GM18858 (cell line): ENCODE measurements around the gene TEKT3.

Experiments used
- ATAC-seq: cut with Tn5 transposase; IDR thresholded peaks from one replicate; pipeline ENCODE4 v1.9.1; 2021; ENCODE audit not compliant: unreplicated experiment

The TEKT3 gene

DNA sequence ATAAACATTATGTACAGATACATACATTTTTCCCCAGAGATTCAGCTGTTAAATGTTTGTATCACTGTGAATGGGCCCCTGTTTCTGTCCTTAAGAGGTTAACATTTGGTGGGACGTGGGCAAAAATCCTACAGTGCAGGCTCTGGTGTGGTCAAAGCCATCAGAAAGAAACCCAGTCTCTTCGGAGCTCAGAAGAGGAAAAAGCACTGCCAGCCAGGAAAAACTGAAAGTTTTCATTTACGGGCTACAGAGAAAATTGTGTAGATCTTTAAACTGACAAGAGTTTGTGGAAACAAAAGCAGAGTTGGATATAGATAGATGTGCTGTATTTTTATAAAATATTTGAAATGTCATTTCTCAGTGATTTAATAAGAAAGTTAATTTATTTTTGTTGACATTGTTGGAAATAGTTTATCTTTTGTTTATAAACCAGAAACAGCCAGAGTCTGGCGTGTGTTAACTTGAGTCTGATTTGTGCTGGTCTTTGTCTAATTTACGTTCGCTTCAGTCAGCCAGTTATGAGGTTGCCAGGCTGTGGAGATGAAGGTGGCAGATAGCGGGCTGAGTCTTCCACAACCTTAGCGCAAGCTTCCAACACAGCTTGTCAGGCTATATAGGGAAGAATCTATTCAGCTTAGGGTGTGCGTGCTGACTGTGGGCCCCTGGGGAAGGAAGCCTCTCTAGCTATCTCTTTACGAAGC is 9.5 kb upstream of the TEKT3 start:
- ATAC-seq: no peak

DNA sequence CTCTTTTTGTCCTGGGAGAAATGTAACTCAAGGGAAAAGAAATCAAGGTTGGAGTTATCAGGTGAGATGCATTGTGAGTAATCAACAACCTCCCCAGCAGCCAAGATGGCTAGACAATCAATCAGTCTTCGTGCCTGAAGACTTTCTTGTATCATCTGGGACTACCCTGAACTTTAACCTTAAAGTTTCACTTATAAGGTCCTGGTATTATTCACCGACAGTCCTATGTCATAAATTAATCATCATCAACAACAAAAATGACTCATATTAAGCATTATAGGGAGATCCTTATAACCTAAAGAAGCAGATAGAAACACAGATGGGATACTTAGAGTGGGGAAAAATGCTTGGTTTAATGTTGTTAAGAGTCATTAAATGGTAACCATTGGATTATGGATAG is 7.7 kb upstream of the TEKT3 start:
- no peak for ATAC-seq

DNA sequence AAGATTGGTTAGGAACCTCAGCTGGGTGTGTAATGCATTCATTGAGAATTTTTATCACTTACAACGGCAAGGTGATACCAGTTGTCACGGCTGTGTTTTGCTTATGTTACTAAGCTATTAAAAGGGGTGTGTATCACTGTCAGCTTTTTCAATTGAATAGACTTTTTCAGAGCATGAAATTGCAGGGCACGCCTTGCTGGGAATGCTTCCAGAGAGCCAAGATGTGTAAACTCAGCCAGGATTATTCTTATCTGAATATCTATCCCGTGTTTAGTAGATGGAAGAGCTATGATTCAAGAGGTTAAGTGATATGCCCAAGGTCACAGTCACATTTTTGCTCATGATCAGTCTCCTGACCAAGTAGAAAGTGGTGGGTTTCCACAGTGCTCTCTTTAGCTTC is 6.6 kb upstream of the TEKT3 start:
- ATAC-seq: no peak

DNA sequence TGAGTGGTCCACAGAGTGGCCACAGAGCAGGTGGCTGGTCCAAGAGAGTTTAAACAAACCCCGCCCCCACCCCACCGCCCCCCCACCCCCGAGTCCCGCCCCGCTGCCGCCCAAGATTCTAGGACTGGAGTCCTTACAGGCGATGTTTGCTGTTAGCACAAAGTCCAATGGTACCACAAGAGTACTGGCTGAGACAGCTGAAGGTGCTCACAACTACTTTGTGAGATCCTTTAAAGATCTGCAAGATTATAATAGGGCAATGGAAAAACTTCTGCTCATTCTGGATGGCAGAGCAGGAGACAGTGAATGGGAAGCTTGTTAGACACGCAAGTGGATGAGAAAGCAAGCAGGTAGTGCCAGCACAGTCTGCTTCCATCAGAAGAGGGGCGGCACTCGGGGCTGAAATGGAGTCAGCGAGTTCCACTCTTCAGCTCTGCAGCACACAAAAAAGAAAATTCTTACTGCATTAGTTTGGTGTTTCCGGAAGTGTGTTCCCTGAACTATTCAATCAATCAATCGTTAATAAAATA is 4.7 kb upstream of the TEKT3 start:
- no peak for ATAC-seq

DNA sequence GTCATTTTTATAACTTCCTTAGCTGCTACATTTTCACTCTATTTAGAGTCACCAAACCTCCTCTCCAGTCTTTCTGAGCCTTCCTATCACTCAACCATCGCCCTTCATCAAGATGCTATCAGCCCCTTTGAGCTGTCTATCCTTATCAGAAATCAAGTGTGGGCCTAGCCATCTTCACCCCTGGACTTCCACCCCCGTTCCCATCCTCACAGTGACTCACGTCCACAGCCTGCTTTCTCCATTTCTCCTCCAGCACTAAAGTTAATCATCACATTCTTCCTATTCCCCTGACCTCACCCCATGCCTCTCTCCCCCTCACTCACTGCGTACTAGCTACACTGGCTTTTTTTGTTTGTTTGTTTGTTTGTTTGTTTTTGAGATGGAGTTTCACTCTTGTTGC is 2.4 kb upstream of the TEKT3 start:
- ATAC-seq: no peak

DNA sequence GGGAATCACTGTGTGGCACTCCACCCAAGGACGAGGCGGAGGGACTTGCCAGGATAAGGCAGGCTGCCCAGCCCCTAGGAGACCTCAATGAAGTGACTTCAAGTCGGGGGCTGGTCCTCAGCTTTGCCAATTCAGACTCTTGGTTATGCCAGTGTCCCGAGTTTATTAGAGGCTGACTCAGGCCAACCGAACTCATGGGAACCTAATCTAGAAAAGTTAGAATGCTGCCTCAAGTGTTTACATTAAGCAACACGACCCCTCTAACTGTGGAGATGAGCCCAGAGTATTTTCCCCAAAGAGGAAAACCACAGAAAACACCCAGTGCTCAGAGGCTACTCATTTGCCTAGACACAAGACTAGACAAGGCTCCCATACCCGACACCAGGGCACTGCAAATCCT is 1.1 kb upstream of the TEKT3 start:
- ATAC-seq: no peak

DNA sequence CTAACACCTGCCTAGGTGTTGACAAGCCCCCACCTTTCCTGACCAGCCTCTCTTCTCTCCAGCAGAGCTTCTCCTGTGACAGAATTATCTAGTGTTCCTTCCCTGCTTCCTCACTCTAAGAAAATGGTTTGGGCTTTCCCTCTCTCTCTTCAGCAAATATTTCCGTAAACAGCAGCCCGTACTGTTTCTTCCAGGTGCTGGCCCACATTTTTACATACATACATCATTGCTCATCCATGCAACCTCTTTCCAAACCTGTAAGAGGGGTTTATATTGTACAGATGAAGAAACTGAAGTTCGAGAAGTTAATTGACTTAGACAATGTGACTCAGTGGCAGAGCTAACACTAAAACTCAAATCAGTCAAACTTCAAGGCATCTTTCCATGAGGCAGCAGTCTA is 569 bp upstream of the TEKT3 start:
- no peak for ATAC-seq

DNA sequence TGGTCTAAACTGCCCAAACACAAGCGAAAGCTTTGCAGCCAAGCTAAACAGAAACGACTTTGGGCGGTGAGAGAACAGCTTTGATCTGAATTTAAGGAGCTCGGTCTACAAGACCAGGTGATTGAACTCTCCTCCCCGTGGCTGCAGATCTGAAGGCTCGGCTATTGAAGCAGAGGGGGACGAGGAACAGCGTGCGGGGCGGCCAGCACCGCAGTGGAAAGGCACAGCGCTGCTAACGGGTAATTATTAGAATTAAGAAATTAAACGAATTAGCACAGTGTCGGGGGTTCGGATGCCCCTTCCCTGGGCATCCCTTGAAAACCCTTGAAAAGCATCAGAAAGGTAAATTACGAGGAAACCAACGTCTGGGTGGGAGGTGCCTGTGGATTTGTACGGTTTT is 431 bp downstream of the TEKT3 start:
- no peak for ATAC-seq

DNA sequence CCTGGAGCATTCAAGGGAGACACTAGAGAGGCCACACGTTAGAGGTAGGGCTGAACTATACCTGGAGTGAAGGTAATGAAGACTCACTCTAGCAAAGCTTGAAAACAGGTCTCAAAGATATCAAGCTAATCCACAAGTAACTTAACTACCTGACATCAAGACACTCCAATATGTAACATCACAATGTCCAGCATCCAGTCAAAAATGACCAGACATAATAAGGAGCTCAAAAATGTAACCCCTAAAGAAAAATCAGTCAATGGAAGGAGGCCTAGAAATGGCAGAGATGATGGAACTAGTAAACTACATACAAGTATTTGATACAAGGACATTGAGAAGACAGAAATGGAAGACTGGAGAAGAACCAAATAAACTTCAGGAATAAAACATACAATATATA is 6.0 kb downstream of the TEKT3 start:
- ATAC-seq: no peak

DNA sequence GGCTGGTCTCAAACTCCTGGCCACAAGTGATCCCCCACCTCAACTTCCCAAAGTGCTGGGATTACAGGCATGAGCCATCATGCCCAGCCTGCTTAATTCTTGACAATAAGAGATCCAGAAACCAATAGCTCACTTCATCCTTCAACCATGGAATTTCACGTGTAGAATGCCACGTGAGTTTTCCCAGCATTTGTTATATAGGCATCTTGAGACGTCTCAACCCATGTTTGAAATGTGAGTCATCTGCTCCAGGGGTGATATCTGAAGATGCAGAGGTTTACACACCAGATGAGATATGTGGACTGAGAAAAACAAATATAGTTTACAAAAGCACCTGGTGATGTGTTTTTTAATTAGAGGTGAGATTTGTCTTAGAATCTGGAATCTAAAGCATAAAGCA is 7.1 kb downstream of the TEKT3 start:
- ATAC-seq: no peak

DNA sequence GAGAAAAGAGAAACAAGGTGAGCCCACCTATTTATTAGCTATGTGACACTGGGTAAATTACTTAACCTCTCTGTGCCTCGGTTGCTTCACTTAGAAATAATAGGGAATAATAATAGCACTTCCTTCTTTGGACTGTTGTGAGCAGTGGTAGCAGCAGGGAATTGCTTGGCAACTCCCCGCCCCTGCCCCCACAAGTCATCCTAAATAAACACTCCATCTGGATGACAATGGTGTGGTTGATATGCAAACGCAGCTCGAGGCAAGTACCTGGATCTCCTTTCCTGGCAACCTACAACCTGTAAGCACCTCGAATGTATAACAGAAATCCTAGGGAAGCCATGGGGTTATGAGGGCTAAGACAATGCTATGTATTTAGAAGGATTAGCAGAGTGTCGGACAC is 9.1 kb downstream of the TEKT3 start:
- ATAC-seq: no peak

DNA sequence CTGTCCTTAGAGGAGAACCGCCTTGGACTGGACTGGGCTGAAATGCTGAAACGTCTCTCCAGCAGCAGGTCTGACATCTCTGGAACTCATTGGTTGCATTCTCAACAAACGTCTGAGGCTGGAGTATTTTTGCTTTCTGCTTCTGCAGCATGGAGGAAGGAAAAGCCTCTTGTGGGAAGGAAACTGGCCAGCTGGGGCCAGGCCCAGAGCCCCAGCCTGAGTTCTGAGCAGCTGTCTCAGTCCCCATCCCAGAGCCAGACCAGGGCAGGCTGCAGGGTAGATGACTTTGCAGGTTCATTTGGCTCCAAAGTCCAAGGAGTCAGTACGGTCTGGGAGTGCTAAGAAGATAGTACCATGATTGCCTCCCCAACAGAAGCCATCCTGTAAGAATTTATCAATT is 18.3 kb downstream of the TEKT3 start:
- no peak for ATAC-seq

DNA sequence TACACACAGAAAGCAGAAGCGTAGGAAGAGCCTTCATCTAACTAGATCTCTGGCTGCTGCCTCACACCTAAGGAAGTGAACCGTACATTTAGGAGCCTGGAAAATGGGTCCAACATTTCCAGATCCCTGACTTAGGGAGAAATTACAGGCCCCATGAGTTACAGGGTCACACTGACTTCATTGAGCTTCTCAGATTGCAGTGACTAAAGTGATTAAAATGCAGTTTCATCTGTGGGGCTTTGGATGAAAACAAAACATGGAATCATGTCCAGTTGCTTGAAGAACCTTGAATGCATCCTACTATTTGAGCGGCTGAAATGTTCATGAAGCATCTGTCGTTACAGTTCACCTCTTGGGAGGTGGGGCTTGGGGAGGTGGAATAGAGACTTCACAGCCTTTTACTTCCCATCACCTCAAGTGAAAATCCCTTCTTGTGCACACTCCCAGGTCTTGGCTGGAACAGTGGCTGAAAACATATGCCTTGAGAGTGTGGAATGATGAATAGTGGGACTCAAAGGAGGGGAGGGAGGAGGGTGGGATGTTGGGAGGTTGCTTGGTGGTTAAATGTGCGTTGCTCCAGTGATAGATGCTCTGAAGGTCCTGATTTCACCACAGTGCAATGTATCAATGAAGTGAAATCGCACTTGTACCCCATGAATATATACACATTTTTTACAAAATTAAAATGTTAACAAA is 19.7 kb downstream of the TEKT3 start:
- ATAC-seq: no peak

DNA sequence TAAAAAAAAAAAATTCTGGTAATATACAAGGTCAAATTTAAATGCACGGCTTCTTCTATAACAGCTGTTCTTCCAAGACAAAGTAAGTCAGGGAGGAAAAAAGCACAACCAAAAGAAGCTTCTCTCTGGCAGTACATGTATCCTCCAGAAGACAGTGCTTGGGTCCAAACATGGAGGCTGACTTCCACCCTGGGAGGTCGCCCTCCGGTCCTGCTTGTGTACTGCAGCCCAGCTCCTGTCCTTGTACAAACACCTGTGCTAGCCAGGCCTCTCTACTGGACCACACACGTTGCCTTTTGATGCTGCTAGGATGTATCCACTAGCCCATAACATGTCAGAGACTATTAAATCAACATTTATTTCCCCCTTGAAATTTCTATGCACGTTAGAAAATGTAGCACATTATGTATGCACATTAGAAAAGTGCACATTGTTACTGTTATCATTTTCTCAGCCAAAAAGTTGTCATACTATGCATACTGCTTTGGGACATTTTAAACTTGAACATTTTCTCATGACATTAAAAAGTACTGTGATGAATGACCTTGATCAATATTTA is 21.9 kb downstream of the TEKT3 start:
- no peak for ATAC-seq

DNA sequence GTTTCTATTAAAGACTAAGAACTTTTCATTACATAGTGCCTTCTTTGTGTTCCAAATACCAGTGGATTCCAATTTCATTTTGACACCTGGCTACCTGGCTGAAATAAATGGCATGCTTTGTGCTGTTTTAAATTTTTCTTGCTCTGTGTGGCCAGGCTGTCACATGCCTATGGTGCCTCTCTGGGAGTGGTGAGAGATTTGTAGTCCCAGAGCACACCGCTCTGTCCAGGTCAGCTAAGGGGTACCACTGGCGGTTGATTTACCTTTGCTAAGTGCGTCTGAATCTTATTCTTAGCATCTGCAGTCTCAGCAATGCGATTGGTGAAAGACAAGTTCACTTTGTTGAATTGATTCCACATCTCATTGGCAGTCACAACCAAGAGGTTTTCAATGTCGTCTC is 29.4 kb downstream of the TEKT3 start:
- ATAC-seq: no peak

DNA sequence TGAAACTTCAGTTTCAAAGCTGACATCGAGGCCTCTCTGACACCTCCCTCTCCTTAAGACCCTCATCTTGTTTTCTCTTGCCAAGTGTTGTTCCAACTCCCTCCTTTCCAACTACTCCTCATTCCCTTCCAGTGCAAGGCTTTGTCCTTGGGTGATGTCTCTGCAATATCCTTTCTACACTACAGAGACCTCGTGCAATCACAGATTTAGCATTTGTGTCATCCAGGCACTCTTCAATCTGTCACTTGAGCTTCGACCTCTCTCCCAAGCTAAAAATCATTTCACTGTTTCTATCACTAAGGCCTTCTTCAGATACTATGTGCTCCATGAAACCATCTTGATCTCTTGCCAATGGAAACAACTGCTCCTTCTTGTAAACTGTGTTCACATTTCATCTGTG is 31.6 kb downstream of the TEKT3 start:
- ATAC-seq: no peak

DNA sequence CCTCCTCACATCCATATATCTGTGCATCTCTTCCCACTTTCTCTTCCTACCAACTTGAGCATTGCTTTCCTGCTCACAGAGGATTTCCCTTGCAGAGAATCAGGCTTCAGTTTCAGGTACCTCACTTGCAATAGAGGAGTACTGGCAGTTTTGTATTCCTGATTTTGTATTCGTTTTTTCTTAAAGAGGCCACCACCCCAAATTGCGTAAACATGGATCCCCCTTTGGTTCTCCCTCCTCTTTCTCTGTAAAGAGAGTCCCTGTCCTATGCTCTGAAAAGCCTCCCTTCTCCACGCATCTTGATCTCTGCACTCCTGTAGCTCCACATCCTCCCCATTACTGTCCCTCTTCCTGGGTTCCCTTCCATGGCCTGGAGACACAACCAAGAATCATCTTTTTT is 32.2 kb downstream of the TEKT3 start:
- ATAC-seq: no peak

DNA sequence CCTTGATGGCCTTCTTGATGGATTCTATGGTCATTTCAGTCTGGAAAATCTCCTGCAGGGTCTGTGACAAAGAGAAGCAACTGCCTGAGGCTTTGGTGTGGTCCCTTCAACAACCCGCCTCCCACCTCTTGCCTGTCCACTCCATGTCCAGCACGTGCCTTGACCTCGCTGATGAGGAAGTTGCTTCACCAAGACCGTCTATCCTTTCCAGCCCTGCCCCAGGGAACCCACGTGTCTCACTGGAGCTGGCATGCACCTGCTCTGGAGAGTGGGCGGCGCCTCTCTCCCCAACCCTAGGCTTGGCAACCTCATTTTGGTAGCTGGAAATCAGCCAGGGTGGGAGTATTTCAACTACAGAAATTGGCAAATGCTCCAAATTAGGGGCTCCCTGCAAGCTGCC is 32.6 kb downstream of the TEKT3 start:
- ATAC-seq: no peak

DNA sequence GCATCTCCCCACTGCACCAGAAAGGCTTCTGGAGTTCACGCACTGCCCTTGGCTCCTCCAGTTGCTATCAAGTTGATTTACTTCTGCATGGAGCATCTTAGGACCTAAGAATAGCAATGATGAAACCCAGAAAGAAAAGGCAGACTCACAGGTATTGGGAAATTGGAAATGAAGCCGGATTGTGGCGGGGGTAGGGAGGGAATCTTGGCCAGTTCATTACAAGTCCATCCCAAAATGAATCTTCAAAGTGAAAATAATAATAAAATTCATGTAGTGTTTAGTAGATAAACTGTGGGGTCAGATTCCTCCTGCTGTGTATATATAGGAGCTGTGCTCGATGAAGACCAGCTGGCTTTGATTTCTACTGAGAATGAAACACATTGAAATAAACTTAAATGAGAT is 33.7 kb downstream of the TEKT3 start:
- ATAC-seq: no peak

DNA sequence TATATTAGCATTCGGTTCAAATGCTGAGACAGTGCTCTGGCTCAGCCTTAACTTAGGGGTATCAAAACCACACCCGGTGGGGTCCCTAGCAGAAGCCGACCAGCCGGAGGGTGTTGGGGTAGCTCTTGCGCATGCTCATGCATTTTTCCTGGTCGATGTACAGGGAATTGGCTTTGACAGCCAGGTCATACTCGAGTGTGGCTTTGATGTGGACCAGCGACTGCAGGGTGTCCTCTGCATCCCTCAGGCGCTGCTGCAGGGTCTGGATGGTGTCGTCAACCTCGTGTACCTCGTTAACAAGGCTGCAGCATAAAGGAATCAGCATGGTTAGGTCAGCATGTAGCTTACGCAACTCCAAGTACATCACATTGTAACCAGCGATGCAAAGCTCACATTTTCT is 37.5 kb downstream of the TEKT3 start:
- no peak for ATAC-seq

DNA sequence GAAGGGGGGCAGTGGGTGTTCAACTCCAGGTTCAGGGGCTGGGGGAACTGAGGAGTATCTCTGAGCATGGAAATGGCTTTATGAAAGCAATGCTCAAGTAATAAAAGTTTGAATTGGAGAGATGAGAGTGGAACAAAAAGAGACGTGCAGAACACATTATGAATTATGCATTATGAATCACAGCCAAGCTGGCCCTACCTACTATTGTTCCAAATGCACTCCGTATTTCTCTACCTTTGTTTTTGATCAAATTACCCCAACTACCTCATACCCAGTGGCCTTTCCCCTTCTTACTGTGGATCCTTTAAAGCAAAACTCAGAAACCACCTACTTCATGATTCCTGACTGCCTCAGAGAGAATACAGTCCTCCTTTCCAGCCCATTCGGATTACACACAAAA is 38.1 kb downstream of the TEKT3 start:
- ATAC-seq: no peak

DNA sequence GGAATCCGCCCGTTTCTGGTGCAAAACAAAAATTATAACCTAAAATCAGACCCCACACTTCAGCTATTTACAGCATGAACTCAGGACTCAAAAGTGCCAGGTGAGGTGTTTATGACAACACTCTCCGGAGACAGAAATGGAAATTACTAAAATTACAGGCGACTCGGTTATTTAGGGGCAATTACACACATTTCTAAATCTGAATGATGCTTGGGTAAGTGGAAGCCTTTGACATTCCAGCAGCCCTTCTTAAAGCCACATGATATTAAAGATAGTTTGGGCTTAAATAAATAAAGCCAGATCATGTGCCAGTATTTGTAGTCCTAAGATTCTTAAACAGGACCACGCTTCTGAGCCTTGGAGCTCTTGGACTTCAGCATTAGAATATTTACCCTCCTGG is 39.6 kb downstream of the TEKT3 start:
- ATAC-seq: no peak
